ENCODE results near the gene CEP41.
A peak's percentile ranks its signal among the peaks of the same experiment; 100 is the strongest.
"Not testable (repeated sequence)": the region's sequence is repeated elsewhere in the genome, so short reads cannot be mapped to it uniquely, and the experiment has no call there.

Gene CEP41

GRCh38 chr7:130463553-130464434 lies 23.0 kb upstream of the CEP41 start:
- Histone ChIP-seq H3K27me3 (ENCODE audit: control insufficient read depth in 5 of 5, insufficient read depth in 4 of 5, low read length in 5 of 5) (no peaks in the 10 kb centered on the region), H3K27ac (ENCODE audit: low read depth, low read length) (no peak overlapping the region), H3K4me1 (ENCODE audit: control insufficient read depth in 5 of 5, insufficient read depth in 5 of 5, low read length in 5 of 5) (no peaks in the 10 kb centered on the region), H3K9me3 (ENCODE audit: control insufficient read depth in 5 of 5, low read length in 5 of 5) (peaks cover 3 to 16% (median 7%) of the 10 kb centered on the region in 5 donors), H3K4me3 (ENCODE audit: low read depth in 1 of 5, low read length in 5 of 5) (no peak overlapping the region), H3K9ac (ENCODE audit: low read length in 5 of 5) (no peak overlapping the region), H3K36me3 (ENCODE audit: control insufficient read depth in 5 of 5, insufficient read depth in 5 of 5, low read length in 5 of 5) (no peaks in the 10 kb centered on the region)

DNA sequence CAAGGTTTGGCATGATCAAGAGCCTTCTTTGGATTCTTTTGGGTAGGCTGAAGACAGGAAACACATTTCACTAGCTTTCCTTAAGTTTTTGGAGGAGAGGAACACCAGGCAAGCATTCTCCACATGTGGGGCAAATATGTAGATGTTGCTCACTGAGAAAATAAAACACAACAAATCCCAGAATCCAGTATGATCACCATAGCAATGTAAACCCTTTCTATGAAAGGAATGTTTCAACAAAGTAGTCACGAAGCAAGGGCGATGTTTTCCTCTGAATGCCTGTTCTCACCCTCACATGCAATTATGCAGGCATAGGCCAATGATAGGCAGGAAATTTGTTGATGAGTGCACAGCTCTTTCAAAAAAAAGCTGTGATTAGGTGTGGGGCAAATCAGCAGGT lies 20.5 kb upstream of the CEP41 start:
- Histone ChIP-seq H3K27me3 (ENCODE audit: control insufficient read depth in 5 of 5, insufficient read depth in 4 of 5, low read length in 5 of 5) (no peaks in the 10 kb centered on the region), H3K4me3 (ENCODE audit: low read depth in 1 of 5, low read length in 5 of 5) (no peak overlapping the region), H3K4me1 (ENCODE audit: control insufficient read depth in 5 of 5, insufficient read depth in 5 of 5, low read length in 5 of 5) (no peaks in the 10 kb centered on the region), H3K9me3 (ENCODE audit: control insufficient read depth in 5 of 5, low read length in 5 of 5) (peaks cover 3 to 18% (median 8%) of the 10 kb centered on the region in 5 donors), H3K36me3 (ENCODE audit: control insufficient read depth in 5 of 5, insufficient read depth in 5 of 5, low read length in 5 of 5) (no peaks in the 10 kb centered on the region), H3K9ac (ENCODE audit: low read length in 5 of 5) (no peak overlapping the region), H3K27ac (ENCODE audit: low read depth, low read length) (no peak overlapping the region)

DNA sequence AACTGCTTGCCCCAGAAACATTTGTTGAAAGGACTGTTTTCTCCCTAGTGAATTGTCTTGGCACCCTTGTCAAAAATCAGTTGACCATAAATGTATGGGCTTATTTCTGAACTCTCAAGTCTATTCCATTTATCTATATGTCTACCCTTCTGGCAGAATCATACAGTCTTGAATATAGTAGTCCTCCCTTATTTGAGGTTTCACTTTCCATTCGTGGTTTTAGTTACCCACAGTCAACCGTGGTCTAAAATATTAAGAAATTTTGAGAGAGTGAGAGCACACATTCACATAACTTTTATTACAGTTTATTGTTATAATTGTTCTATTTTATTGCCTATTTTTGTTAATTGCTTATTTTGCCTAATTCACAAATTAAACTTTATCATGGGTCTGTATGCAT lies 17.4 kb upstream of the CEP41 start:
- Histone ChIP-seq H3K4me3 (ENCODE audit: low read depth in 1 of 5, low read length in 5 of 5) (peak overlapping the region in 1 of 5 donors; percentile 11), H3K27me3 (ENCODE audit: control insufficient read depth in 5 of 5, insufficient read depth in 4 of 5, low read length in 5 of 5) (no peaks in the 10 kb centered on the region), H3K4me1 (ENCODE audit: control insufficient read depth in 5 of 5, insufficient read depth in 5 of 5, low read length in 5 of 5) (peaks cover 0 to 1% (median 0%) of the 10 kb centered on the region in 5 donors), H3K36me3 (ENCODE audit: control insufficient read depth in 5 of 5, insufficient read depth in 5 of 5, low read length in 5 of 5) (no peaks in the 10 kb centered on the region), H3K9ac (ENCODE audit: low read length in 5 of 5) (no peak overlapping the region), H3K9me3 (ENCODE audit: control insufficient read depth in 5 of 5, low read length in 5 of 5) (peaks cover 3 to 18% (median 8%) of the 10 kb centered on the region in 5 donors), H3K27ac (ENCODE audit: low read depth, low read length) (no peak overlapping the region)

GRCh38 chr7:130454959-130455358 lies 14.1 kb upstream of the CEP41 start:
- H3K27ac ChIP-seq (ENCODE audit: low read depth, low read length): no peak overlapping the region
- H3K4me1 ChIP-seq (ENCODE audit: control insufficient read depth in 5 of 5, insufficient read depth in 5 of 5, low read length in 5 of 5): peaks cover 0 to 6% (median 0%) of the 10 kb centered on the region in 5 donors
- H3K9ac ChIP-seq (ENCODE audit: low read length in 5 of 5): no peak overlapping the region
- H3K27me3 ChIP-seq (ENCODE audit: control insufficient read depth in 5 of 5, insufficient read depth in 4 of 5, low read length in 5 of 5): no peaks in the 10 kb centered on the region
- no peak overlapping the region for H3K4me3 ChIP-seq (ENCODE audit: low read depth in 1 of 5, low read length in 5 of 5)
- no peaks in the 10 kb centered on the region for H3K36me3 ChIP-seq (ENCODE audit: control insufficient read depth in 5 of 5, insufficient read depth in 5 of 5, low read length in 5 of 5)
- H3K9me3 ChIP-seq (ENCODE audit: control insufficient read depth in 5 of 5, low read length in 5 of 5): peaks cover 3 to 13% (median 8%) of the 10 kb centered on the region in 5 donors

DNA sequence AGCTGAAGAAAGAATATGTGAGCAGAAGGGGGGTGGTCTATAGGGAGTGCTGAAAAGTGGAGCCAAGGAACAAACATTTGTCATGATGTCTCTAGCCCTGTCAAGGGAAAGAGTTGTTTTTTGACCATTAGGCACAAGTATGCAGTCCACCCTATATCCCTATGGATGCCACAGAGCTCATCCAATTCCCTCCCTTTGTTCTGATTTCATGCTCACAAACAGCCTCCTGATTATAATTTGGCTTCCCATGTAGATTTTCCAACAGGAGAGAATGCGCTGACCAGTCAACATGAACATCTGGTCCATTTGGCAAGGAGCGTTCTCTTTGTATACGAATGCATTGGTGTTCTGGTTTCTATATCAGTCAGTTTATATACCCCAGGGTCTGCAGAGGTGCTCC lies 12.1 kb upstream of the CEP41 start:
- Histone ChIP-seq H3K4me3 (ENCODE audit: low read depth in 1 of 5, low read length in 5 of 5) (no peak overlapping the region), H3K9me3 (ENCODE audit: control insufficient read depth in 5 of 5, low read length in 5 of 5) (peaks cover 0 to 3% (median 1%) of the 10 kb centered on the region in 5 donors), H3K27me3 (ENCODE audit: control insufficient read depth in 5 of 5, insufficient read depth in 4 of 5, low read length in 5 of 5) (no peaks in the 10 kb centered on the region), H3K4me1 (ENCODE audit: control insufficient read depth in 5 of 5, insufficient read depth in 5 of 5, low read length in 5 of 5) (peaks cover 0 to 6% (median 0%) of the 10 kb centered on the region in 5 donors), H3K36me3 (ENCODE audit: control insufficient read depth in 5 of 5, insufficient read depth in 5 of 5, low read length in 5 of 5) (no peaks in the 10 kb centered on the region), H3K27ac (ENCODE audit: low read depth, low read length) (no peak overlapping the region), H3K9ac (ENCODE audit: low read length in 5 of 5) (no peak overlapping the region)

GRCh38 chr7:130451344-130451743 lies 10.5 kb upstream of the CEP41 start:
- not testable (repeated sequence) for H3K9ac ChIP-seq (ENCODE audit: low read length in 5 of 5); H3K27ac ChIP-seq (ENCODE audit: low read depth, low read length); H3K4me1 ChIP-seq (ENCODE audit: control insufficient read depth in 5 of 5, insufficient read depth in 5 of 5, low read length in 5 of 5); H3K4me3 ChIP-seq (ENCODE audit: low read depth in 1 of 5, low read length in 5 of 5); H3K9me3 ChIP-seq (ENCODE audit: control insufficient read depth in 5 of 5, low read length in 5 of 5); H3K27me3 ChIP-seq (ENCODE audit: control insufficient read depth in 5 of 5, insufficient read depth in 4 of 5, low read length in 5 of 5); H3K36me3 ChIP-seq (ENCODE audit: control insufficient read depth in 5 of 5, insufficient read depth in 5 of 5, low read length in 5 of 5)

GRCh38 chr7:130446259-130446658 lies 5.4 kb upstream of the CEP41 start:
- peaks cover 2 to 30% (median 16%) of the 10 kb centered on the region in 5 donors for H3K4me1 ChIP-seq (ENCODE audit: control insufficient read depth in 5 of 5, insufficient read depth in 5 of 5, low read length in 5 of 5)
- H3K4me3 ChIP-seq (ENCODE audit: low read depth in 1 of 5, low read length in 5 of 5): no peak overlapping the region
- no peaks in the 10 kb centered on the region for H3K36me3 ChIP-seq (ENCODE audit: control insufficient read depth in 5 of 5, insufficient read depth in 5 of 5, low read length in 5 of 5)
- no peak overlapping the region for H3K9ac ChIP-seq (ENCODE audit: low read length in 5 of 5)
- no peaks in the 10 kb centered on the region for H3K27me3 ChIP-seq (ENCODE audit: control insufficient read depth in 5 of 5, insufficient read depth in 4 of 5, low read length in 5 of 5)
- H3K27ac ChIP-seq (ENCODE audit: low read depth, low read length): no peak overlapping the region
- H3K9me3 ChIP-seq (ENCODE audit: control insufficient read depth in 5 of 5, low read length in 5 of 5): peaks cover 2 to 9% (median 7%) of the 10 kb centered on the region in 5 donors

DNA sequence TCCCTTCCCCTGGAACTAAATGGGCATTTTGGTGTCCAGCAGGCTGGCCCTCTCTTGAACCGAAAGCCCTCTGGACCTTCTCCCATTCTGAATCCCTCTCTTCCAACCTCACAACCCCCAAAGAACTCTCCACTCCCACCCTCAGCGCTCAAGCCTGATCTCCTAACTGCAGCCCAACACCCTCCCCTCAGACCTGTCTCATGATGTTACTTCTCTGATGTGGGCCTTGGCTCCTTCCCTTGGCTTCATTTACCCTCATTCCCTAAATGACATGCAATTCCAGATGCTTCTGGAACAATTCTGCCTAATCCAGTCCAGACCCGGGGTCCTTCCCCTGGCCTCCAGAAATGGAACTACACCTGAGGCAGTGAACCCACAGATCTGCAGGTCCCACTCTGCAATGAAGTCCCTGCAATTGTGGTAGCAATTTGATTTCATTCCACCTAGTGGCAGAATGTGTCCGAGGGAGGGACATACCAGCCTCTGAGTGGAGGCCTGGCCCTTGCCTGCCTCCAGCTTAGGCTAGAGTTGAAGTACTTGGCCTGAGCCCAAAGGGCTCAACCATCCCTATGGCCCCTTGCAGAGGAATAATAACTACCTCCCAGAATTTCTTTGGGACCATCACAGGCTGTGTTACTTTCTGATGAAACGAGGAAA lies 4.1 kb upstream of the CEP41 start:
- Histone ChIP-seq H3K36me3 (ENCODE audit: control insufficient read depth in 5 of 5, insufficient read depth in 5 of 5, low read length in 5 of 5) (no peaks in the 10 kb centered on the region), H3K4me3 (ENCODE audit: low read depth in 1 of 5, low read length in 5 of 5) (peak overlapping the region in 1 of 5 donors; percentile 2), H3K27me3 (ENCODE audit: control insufficient read depth in 5 of 5, insufficient read depth in 4 of 5, low read length in 5 of 5) (no peaks in the 10 kb centered on the region), H3K9ac (ENCODE audit: low read length in 5 of 5) (peak overlapping the region in 1 of 5 donors; percentile 39), H3K27ac (ENCODE audit: low read depth, low read length) (peak overlapping the region; percentile 58), H3K4me1 (ENCODE audit: control insufficient read depth in 5 of 5, insufficient read depth in 5 of 5, low read length in 5 of 5) (peaks cover 3 to 37% (median 22%) of the 10 kb centered on the region in 5 donors), H3K9me3 (ENCODE audit: control insufficient read depth in 5 of 5, low read length in 5 of 5) (peaks cover 2 to 9% (median 7%) of the 10 kb centered on the region in 5 donors)

DNA sequence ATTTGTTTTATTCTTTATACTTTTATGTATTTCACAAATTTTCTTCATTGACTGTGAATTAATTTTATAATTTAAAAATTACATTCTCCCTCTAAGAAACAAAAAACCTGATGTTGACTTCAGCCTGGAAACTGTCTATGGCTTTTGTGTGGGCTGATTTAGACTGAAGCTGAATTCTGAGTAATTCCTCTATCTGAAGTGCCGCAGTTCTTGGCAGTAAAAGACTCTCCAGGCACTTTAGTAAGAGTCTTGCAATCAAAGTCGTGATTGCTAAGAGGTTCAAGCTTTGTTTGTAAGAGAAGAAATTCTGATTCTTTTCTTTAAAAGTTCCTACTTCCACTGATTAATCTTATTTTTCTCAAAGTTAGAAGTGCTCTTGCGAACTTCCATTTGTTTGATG lies 3.4 kb upstream of the CEP41 start:
- H3K9ac ChIP-seq (ENCODE audit: low read length in 5 of 5): peak overlapping the region in 1 of 5 donors; percentile 39
- peak overlapping the region; percentile 58 for H3K27ac ChIP-seq (ENCODE audit: low read depth, low read length)
- H3K27me3 ChIP-seq (ENCODE audit: control insufficient read depth in 5 of 5, insufficient read depth in 4 of 5, low read length in 5 of 5): no peaks in the 10 kb centered on the region
- H3K4me3 ChIP-seq (ENCODE audit: low read depth in 1 of 5, low read length in 5 of 5): peak overlapping the region in 1 of 5 donors; percentile 2
- H3K4me1 ChIP-seq (ENCODE audit: control insufficient read depth in 5 of 5, insufficient read depth in 5 of 5, low read length in 5 of 5): peaks cover 3 to 40% (median 22%) of the 10 kb centered on the region in 5 donors
- no peaks in the 10 kb centered on the region for H3K36me3 ChIP-seq (ENCODE audit: control insufficient read depth in 5 of 5, insufficient read depth in 5 of 5, low read length in 5 of 5)
- peaks cover 2 to 9% (median 7%) of the 10 kb centered on the region in 5 donors for H3K9me3 ChIP-seq (ENCODE audit: control insufficient read depth in 5 of 5, low read length in 5 of 5)

DNA sequence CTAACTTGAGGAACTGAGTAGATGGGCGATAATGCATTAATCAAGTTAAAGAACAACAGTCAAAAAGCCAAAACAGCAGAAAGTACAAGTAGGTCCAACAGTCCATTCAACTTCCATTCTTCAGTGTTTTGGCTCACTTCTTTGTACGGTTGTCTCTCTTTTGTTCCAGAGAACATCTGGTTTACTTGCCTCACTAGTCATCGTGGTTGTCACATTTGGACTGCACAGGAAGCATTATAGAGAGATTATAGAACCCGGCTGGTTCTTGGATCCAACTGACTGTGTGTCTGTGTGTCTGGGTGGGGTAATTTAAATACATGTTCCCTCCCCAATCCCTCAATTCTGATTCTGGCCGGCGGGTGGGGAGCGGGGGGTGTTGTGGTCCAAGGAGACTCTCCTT lies 1.8 kb upstream of the CEP41 start:
- no peaks in the 10 kb centered on the region for H3K36me3 ChIP-seq (ENCODE audit: control insufficient read depth in 5 of 5, insufficient read depth in 5 of 5, low read length in 5 of 5)
- H3K9ac ChIP-seq (ENCODE audit: low read length in 5 of 5): no peak overlapping the region
- H3K4me3 ChIP-seq (ENCODE audit: low read depth in 1 of 5, low read length in 5 of 5): no peak overlapping the region
- H3K27ac ChIP-seq (ENCODE audit: low read depth, low read length): no peak overlapping the region
- peaks cover under 1 to 3% (median 2%) of the 10 kb centered on the region in 5 donors for H3K9me3 ChIP-seq (ENCODE audit: control insufficient read depth in 5 of 5, low read length in 5 of 5)
- H3K4me1 ChIP-seq (ENCODE audit: control insufficient read depth in 5 of 5, insufficient read depth in 5 of 5, low read length in 5 of 5): peaks cover 3 to 40% (median 22%) of the 10 kb centered on the region in 5 donors
- H3K27me3 ChIP-seq (ENCODE audit: control insufficient read depth in 5 of 5, insufficient read depth in 4 of 5, low read length in 5 of 5): no peaks in the 10 kb centered on the region
